Measurements from ENCODE around the gene ARF3.

GRCh38 chr12:48991247-48992050 is 34.2 kb upstream of the ARF3 start:
- TF ChIP-seq ZNF724P (CRISPR knock-in tag; IDR thresholded peaks at IDR 0.05; ENCODE audit: borderline replicate concordance): no peak
- no peak for TF ChIP-seq SRSF9 (IDR thresholded peaks at IDR 0.05; ENCODE audit: borderline replicate concordance, insufficient read depth, low read depth, low read length, poor library complexity, severe bottlenecking)
- no peak for TF ChIP-seq TGIF2 (CRISPR knock-in tag; IDR thresholded peaks at IDR 0.05)
- no peak for TF ChIP-seq NFE2L1 (CRISPR knock-in tag; IDR thresholded peaks at IDR 0.05; ENCODE audit: borderline replicate concordance)

Measured in HepG2 (cell line).